Measurements from ENCODE around the gene ELF3. TPM values are rescaled to one million over a fixed set of nuclear protein-coding genes. Genes with fewer than 3 reads are reported as not detected.

ELF3 gene
- total and polyA plus RNA-seq, 2 of the 13 experiments (the other 11 are each of a cell fraction or from before 2014, with no cell fraction given) = 11.5 to 55.1 TPM

DNA sequence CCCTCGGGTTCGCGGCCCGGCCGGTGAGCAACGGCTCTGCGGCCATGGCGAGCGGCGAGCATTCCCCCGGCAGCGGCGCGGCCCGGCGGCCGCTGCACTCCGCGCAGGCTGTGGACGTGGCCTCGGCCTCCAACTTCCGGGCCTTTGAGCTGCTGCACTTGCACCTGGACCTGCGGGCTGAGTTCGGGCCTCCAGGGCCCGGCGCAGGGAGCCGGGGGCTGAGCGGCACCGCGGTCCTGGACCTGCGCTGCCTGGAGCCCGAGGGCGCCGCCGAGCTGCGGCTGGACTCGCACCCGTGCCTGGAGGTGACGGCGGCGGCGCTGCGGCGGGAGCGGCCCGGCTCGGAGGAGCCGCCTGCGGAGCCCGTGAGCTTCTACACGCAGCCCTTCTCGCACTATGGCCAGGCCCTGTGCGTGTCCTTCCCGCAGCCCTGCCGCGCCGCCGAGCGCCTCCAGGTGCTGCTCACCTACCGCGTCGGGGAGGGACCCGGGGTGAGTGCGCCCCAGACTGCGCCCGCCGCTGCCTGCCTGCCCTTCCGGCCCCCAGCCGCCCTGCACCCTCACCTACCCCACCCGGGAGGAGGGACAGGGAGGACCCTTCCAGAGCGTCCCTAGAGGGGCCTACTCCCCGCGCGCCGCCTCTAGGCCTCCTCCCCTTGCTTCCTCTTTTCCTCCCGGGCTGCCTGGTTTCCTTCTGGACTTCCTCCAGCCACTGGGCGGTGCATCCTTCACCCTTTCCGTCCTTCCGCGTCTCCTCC is 27.6 kb upstream of the ELF3 start, which contains the start of gene RNPEP (continued):
- TF ChIP-seq ZNF569 (CRISPR knock-in tag; IDR thresholded peaks at IDR 0.05; ENCODE audit: borderline replicate concordance) = no peak
- no peak for TF ChIP-seq ZNF354B (CRISPR knock-in tag; IDR thresholded peaks at IDR 0.05)
- no peak for TF ChIP-seq NR2F6 (IDR thresholded peaks at IDR 0.05)
- TF ChIP-seq NR2F6 (CRISPR knock-in tag; IDR thresholded peaks at IDR 0.05) = no peak
- TF ChIP-seq KLF13 (CRISPR knock-in tag; IDR thresholded peaks at IDR 0.05) = peak; percentile 83; the same call in 1 of the 2 replicates
- peak; percentile 58; the same call in 1 of the 2 replicates for TF ChIP-seq NAIF1 (CRISPR knock-in tag; IDR thresholded peaks at IDR 0.05; ENCODE audit: borderline replicate concordance)
- TF ChIP-seq ZNF547 (CRISPR knock-in tag; IDR thresholded peaks at IDR 0.05) = no peak; the same call in 1 of the 2 replicates
- peak; percentile 9 for TF ChIP-seq RAD21 (CRISPR knock-in tag; IDR thresholded peaks at IDR 0.05)
- TF ChIP-seq, protein P1, sequence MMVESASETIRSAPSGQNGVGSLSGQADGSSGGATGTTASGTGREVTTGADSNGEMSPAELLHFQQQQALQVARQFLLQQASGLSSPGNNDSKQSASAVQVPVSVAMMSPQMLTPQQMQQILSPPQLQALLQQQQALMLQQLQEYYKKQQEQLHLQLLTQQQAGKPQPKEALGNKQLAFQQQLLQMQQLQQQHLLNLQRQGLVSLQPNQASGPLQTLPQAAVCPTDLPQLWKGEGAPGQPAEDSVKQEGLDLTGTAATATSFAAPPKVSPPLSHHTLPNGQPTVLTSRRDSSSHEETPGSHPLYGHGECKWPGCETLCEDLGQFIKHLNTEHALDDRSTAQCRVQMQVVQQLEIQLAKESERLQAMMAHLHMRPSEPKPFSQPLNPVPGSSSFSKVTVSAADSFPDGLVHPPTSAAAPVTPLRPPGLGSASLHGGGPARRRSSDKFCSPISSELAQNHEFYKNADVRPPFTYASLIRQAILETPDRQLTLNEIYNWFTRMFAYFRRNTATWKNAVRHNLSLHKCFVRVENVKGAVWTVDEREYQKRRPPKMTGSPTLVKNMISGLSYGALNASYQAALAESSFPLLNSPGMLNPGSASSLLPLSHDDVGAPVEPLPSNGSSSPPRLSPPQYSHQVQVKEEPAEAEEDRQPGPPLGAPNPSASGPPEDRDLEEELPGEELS (CRISPR knock-in tag; IDR thresholded peaks at IDR 0.05) = 0 out of 2 replicates have a peak, but pooled peaks have one; percentile 34
- TF ChIP-seq ZFY (CRISPR knock-in tag; IDR thresholded peaks at IDR 0.05) = peak; percentile 93
- peak; percentile 21; the same call in 1 of the 2 replicates for TF ChIP-seq HOXA3 (CRISPR knock-in tag; IDR thresholded peaks at IDR 0.05)
- TF ChIP-seq ZNF552 (CRISPR knock-in tag; IDR thresholded peaks at IDR 0.05; ENCODE audit: borderline replicate concordance) = no peak
- no peak for TF ChIP-seq ZNF768 (CRISPR knock-in tag; IDR thresholded peaks at IDR 0.05)
- TF ChIP-seq, protein P2, sequence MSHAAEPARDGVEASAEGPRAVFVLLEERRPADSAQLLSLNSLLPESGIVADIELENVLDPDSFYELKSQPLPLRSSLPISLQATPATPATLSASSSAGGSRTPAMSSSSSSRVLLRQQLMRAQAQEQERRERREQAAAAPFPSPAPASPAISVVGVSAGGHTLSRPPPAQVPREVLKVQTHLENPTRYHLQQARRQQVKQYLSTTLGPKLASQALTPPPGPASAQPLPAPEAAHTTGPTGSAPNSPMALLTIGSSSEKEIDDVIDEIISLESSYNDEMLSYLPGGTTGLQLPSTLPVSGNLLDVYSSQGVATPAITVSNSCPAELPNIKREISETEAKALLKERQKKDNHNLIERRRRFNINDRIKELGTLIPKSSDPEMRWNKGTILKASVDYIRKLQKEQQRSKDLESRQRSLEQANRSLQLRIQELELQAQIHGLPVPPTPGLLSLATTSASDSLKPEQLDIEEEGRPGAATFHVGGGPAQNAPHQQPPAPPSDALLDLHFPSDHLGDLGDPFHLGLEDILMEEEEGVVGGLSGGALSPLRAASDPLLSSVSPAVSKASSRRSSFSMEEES (CRISPR knock-in tag; IDR thresholded peaks at IDR 0.05) = no peak
- peak; percentile 76 for TF ChIP-seq ARNT2 (CRISPR knock-in tag; IDR thresholded peaks at IDR 0.05; ENCODE audit: low read depth)
- TF ChIP-seq, protein P3, sequence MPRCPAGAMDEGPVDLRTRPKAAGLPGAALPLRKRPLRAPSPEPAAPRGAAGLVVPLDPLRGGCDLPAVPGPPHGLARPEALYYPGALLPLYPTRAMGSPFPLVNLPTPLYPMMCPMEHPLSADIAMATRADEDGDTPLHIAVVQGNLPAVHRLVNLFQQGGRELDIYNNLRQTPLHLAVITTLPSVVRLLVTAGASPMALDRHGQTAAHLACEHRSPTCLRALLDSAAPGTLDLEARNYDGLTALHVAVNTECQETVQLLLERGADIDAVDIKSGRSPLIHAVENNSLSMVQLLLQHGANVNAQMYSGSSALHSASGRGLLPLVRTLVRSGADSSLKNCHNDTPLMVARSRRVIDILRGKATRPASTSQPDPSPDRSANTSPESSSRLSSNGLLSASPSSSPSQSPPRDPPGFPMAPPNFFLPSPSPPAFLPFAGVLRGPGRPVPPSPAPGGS (CRISPR knock-in tag; IDR thresholded peaks at IDR 0.05) = peak; percentile 77; the same call in 1 of the 2 replicates
- TF ChIP-seq ZNF530 (CRISPR knock-in tag; IDR thresholded peaks at IDR 0.05; ENCODE audit: low read depth) = no peak; the same call in 1 of the 2 replicates
- TF ChIP-seq SPEN (CRISPR knock-in tag; IDR thresholded peaks at IDR 0.05; ENCODE audit: low read depth) = peak; percentile 68; the same call in 1 of the 2 replicates
- TF ChIP-seq HIVEP1 (CRISPR knock-in tag; IDR thresholded peaks at IDR 0.05) = peak; percentile 74; the same call in 1 of the 2 replicates
- no peak for TF ChIP-seq ZNF33B (CRISPR knock-in tag; IDR thresholded peaks at IDR 0.05)
- no peak for TF ChIP-seq XBP1 (CRISPR knock-in tag; IDR thresholded peaks at IDR 0.05)
- TF ChIP-seq, protein P4, sequence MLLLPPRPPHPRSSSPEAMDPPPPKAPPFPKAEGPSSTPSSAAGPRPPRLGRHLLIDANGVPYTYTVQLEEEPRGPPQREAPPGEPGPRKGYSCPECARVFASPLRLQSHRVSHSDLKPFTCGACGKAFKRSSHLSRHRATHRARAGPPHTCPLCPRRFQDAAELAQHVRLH (CRISPR knock-in tag; IDR thresholded peaks at IDR 0.05; ENCODE audit: borderline replicate concordance, low read depth) = peak; percentile 60
- no peak for TF ChIP-seq FOSL1 (CRISPR knock-in tag; IDR thresholded peaks at IDR 0.05; ENCODE audit: borderline replicate concordance)
- TF ChIP-seq NBN (conservative IDR thresholded peaks at IDR 0.05) = no peak
- 0 out of 2 replicates have a peak, but pooled peaks have one; percentile 63 for TF ChIP-seq ZNF543 (CRISPR knock-in tag; IDR thresholded peaks at IDR 0.05)
- TF ChIP-seq MAZ (IDR thresholded peaks at IDR 0.05; ENCODE audit: borderline replicate concordance, low read depth, low read length) = 0 out of 2 replicates have a peak, but pooled peaks have one; percentile 44
- peak; percentile 87 for TF ChIP-seq MAZ (CRISPR knock-in tag; IDR thresholded peaks at IDR 0.05; ENCODE audit: low read depth)
- TF ChIP-seq RORA (CRISPR knock-in tag; IDR thresholded peaks at IDR 0.05) = no peak
